Measurements from ENCODE around the gene CREB5. TPM values are rescaled to one million over a fixed set of nuclear protein-coding genes. Genes with fewer than 3 reads are reported as not detected.

CREB5 gene
- total and polyA plus RNA-seq, 2 donors (not counting 3 experiments of a cell fraction or from before 2014, with no cell fraction given): 19.6 to 28.4 TPM

- ChIA-PET POLR2A (no interaction called here), CTCF (no interaction called here)
- Histone ChIP-seq H4K20me1 (replicated peaks; ENCODE audit: control insufficient read depth, extremely low read depth, insufficient read depth, low read length) (no peaks in the 10 kb centered on the region), H3K4me1 (ENCODE audit: control insufficient read depth, extremely low read depth, insufficient read depth, low read length) (no peaks in the 10 kb centered on the region), H3K27me3 (ENCODE audit: control insufficient read depth in 2 of 2, insufficient read depth in 2 of 2, low read length in 2 of 2) (no peaks in the 10 kb centered on the region), H3K27ac (ENCODE audit: insufficient read depth, low read depth, low read length) (no peak overlapping the region), H3K9me1 (replicated peaks; ENCODE audit: control insufficient read depth, extremely low read depth, insufficient read depth, low read length) (no peaks in the 10 kb centered on the region), H3K36me3 (ENCODE audit: control insufficient read depth in 2 of 2, extremely low read depth in 1 of 2, insufficient read depth in 2 of 2, low read length in 2 of 2) (no peaks in the 10 kb centered on the region), H2AFZ (ENCODE audit: low read depth, low read length) (no peak overlapping the region), H3K9ac (replicated peaks; ENCODE audit: extremely low read depth, insufficient read depth, low read length) (no peak overlapping the region), H3K9me3 (replicated peaks; ENCODE audit: control insufficient read depth, insufficient read depth, low read length) (no peaks in the 10 kb centered on the region), H3K4me2 (ENCODE audit: insufficient read depth, low read length) (no peak overlapping the region), H3K79me2 (ENCODE audit: control insufficient read depth, insufficient read depth, low read length) (no peaks in the 10 kb centered on the region), H3K4me3 (replicated peaks in 1 of 3; ENCODE audit: insufficient read depth in 1 of 3, low read depth in 1 of 3, low read length in 3 of 3) (no peak overlapping the region)
- FAIRE-seq: no peak
- no peak for DNase-seq (ENCODE audit: low read depth, low spot score)
- BruUV-seq (replicated peaks): no TSS peak
- intact Hi-C loops (cut with micrococcal nuclease) (no loop called here), dilution Hi-C loops (cut with MboI; ENCODE audit: extremely low pct_ligation_motif_present, low sequenced_read_pairs) (no loop called here)
- TF ChIP-seq GATA2 (IDR thresholded peaks at IDR 0.05; ENCODE audit: insufficient read depth, insufficient read length, low read depth, low read length): no peak
- TF ChIP-seq FOS (IDR thresholded peaks at IDR 0.05; ENCODE audit: borderline replicate concordance, insufficient read depth, low read length): no peak
- TF ChIP-seq JUN (IDR thresholded peaks at IDR 0.05; ENCODE audit: borderline replicate concordance, insufficient read depth, insufficient read length, low read depth): no peak
- TF ChIP-seq MAX (IDR thresholded peaks at IDR 0.05; ENCODE audit: insufficient read depth, insufficient read length): no peak
- TF ChIP-seq CTCF (IDR thresholded peaks at IDR 0.05; ENCODE audit: extremely low read depth in 1 of 2, insufficient read depth in 1 of 2, low read depth in 1 of 2, low read length in 2 of 2): no peak
- no peak for TF ChIP-seq POLR2A (IDR thresholded peaks at IDR 0.05; ENCODE audit: low read depth, low read length)
- no peak for TF ChIP-seq MYC (IDR thresholded peaks at IDR 0.05; ENCODE audit: low read depth, low read length)
- no peak for TF ChIP-seq POLR2AphosphoS5 (IDR thresholded peaks at IDR 0.05; ENCODE audit: insufficient read depth, low read depth, low read length)
- no peak for TF ChIP-seq EZH2 (IDR thresholded peaks at IDR 0.05; ENCODE audit: borderline replicate concordance, low read depth, low read length, severe bottlenecking)
These were observed 349.2 kb downstream of the CREB5 start for GRCh38 chr7:28761505-28761904.

Data from endothelial cell of umbilical vein (primary cell).